GM19025 (cell line): Measurements from ENCODE around the gene STK11IP.

ENCODE experiments used
- ATAC-seq: cut with Tn5 transposase; IDR thresholded peaks from one replicate; pipeline ENCODE4 v1.9.1; 2021; ENCODE audit warnings: mild to moderate bottlenecking, low read depth, moderate library complexity; ENCODE audit not compliant: unreplicated experiment

Gene STK11IP

DNA sequence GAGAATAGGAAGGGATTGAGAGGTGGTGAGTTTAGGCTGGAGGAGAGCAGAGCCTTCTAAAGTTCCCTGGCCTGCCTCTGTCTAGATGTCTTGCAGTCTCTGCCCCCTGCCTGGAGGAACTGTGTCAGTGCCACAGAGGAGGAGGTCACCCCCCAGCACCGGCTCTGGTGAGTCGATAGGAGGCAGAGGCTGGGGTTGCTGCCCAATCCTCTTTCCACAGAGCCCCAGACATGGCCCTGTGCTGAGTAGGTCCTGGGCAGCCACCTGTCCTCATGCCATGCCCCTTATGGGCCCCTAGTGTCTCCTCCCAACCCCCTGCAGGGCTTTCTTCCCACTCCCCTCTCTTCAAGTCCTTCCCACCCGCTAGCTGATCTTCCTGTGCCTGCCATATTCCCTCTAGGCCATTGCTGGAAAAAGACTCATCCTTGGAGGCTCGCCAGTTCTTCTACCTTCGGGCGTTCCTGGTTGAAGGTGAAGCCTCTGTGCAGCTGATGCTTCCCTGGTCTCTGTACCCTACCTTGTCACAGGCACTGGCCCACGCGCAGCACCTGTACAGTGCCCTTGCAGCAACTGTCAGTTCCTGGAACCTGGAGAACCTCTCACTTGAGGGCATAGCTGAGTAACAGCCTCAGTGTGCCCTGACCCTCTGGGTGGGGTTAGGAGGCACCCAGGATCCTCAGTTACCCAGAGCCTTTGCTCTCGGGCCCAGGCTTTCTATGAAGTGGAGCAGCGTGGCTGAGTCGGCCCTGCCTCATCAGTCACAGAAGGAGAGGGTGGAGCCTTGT is 16.6 kb downstream of the STK11IP start:
- ATAC-seq, result no peak

DNA sequence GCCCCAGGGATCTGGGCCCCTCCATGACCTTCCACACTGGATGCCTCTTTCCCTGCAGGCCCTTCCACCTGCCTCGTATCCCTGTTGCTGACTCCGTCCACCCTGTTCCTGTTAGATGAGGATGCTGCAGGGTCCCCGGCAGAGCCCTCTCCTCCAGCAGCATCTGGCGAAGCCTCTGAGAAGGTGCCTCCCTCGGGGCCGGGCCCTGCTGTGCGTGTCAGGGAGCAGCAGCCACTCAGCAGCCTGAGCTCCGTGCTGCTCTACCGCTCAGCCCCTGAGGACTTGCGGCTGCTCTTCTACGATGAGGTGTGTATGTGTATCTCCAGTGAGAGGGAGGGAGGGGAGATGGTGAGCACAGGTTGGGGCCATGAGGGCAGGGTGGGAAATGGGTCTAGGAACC is 17.4 kb downstream of the STK11IP start:
- no peak for ATAC-seq

DNA sequence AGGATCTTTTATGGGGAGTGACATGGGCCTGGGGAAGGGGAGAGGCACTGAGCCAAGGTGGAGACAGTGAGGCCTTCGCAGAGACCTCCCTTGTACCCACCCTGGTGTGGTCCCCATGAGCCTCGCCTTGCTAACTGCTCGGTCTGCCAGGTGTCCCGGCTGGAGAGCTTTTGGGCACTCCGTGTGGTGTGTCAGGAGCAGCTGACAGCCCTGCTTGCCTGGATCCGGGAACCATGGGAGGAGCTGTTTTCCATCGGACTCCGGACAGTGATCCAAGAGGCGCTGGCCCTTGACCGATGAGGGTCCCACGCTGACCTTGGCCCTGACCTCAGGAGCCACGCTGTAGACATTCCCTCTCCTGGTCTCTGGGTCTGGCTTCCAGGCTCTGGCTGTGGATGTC is 18.2 kb downstream of the STK11IP start:
- ATAC-seq, result no peak

DNA sequence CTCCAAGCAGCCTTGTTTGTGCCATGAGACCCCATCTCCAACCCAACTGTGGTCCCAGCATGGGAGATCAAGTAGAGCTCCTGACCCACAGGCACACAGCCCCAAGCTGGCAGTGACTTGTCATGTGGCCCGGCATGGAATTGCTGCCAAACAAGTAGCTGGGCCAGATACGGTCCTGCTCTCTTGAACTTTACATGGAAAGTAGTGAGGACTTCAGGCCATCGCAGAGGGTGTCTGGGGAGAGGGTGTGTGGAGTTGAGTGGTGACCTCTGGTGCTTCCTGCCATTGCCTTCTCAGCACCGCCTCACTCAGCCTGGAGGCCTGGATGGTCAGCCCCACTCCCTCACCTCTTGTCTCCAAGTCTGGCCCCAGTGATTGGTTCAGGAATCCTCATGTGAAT is 18.9 kb downstream of the STK11IP start:
- ATAC-seq, result no peak

DNA sequence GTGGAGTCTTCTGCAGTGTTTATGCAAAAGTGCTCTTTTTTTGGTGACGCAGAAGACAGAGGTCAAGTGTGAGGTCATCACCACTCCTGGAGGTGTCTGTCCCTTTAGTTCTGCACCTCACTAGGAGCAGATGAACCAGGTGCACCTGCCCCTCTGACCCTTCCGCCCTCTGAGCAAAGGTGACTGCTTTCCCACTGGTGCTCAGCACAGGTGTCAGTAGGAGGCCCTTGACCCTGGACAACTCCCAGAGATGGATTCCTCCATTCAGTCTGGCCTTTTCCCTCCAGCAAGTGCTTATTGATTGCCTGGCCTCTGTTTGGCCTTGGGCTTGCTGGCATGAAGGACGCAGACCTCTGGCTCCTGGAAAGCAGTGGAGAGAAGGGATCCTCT is 21.1 kb downstream of the STK11IP start:
- no peak for ATAC-seq

DNA sequence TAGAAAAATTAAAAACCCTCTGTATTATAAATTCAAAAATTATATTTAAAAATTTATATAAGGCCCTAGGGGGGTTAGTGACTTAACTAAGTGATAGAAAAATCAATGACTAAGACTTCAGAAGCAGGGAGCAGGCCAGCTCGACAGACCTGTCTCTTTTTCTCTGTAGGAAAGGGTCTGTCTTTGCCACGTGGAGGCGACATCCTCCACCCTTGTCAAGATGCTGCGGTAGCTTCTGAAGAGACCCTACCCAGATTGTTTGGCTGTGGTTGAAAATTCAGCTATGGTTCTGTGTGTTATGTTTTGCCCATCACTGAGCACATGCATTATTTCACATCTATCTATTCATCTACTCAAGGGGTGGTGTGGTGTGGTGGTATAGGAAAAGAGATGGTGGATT is 21.6 kb downstream of the STK11IP start:
- no peak for ATAC-seq

DNA sequence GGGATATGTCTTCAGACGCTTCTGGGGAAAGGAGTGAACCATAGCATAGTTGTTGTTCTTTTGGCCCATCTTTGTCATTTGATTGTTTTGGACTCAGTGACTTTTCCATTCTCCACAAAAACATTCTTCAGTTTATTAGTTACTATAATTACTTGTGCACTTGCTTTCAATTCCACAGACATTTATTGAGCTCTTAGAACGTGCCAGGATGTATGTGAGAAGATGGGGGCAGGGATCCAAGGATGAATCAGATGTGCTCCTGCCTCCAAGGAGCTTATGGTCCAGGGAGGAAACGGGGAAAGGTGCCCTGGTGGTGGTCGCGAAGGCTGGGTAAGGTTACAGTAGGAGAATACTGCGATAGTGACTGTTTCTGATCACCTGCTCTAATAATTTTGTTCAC is 22.9 kb downstream of the STK11IP start:
- no peak for ATAC-seq

DNA sequence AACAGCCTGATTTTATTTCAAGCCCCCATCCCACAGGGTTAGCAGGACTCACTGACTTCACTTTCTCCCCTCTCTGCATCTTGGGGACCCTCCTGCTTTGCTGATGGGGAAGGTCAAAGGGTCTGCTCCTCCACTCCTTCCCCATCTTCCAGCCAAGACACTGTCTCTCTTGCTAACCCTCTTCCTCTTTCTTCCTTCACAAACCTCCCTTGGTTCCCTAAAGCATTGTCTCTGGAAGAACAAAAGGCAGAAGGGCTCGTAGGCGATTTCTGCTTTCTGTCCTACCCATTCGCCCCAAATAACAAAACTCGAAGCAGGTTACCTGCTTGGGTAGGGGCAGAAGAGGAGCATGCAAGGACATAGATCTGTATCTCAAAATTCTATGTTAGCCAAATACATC is 24.3 kb downstream of the STK11IP start:
- ATAC-seq, result no peak

DNA sequence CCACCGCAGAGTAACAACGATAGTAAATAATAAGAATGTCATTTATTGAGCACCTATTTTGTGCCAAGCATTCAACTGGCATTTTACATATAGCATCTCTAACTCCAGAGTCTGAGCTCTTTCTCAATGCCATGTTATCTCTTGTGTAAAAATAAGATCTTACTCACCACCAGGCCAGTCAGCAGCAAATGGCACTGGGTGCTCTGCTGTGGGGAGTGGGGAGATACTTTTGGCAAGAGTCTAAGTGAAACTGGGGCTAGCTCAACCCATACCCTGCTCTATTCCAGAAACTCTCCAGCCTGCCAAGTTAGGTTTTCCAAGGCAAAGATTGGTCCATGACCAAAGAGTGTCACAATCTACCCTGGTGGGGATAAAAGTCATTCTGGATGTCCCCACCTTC is 24.8 kb downstream of the STK11IP start:
- ATAC-seq, result no peak

DNA sequence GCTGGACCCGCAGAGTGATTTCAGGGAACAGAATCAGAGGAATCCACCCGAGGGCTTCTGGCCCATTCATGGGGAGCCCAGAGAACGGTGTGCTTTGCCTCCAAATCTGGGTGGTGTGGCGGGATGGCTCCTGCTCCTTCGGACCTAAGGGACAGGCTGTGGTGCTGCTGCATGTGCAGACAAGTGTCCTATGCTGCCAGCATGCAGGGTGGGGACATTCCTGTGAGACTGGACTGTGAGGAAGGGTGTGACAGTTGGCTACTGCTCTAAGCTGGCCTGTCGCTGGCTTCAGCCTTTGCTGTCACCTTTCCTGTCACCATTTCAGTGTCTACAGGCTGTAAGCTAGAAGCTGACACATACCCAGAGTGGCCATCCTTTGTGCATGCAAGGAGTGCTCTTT is 26.9 kb downstream of the STK11IP start:
- ATAC-seq, result no peak

DNA sequence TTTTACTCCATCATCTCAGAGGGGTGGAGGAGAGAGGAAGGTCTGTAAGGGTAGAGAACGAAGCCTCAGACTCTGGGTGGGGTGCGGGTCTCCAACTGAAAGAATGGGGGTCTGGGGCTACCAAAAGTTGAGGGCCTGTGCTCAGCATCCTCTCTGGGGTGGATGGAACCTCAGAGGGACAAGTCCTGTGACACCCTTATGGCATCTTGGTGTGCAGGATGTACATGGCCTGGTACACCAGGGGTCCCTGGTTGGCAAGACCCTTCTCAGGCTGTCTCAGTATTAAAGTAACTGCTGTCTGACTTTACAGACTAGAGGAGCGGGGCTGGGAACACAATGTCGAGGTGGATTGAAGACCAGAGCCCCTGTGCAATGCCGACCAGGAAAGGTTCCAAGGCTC is 27.5 kb downstream of the STK11IP start:
- no peak for ATAC-seq

DNA sequence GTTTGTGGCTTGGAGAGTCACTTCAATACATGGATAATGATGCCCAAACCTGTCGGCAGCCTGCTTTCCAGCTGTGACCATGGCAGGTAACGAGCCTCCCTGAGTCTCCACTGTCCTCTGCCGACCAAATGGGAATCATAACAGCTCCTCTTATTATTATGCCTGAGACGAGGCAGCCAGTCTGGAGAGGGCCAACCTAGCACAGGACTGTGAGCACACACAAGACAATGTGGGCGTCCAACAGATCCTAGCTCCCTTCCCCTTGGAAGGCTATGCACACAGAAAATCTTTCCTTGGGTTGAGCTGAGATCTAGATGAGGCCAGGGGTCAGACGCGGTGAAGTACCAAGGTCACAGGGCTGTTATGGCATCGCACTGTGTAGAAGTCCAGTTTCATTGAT is 28.9 kb downstream of the STK11IP start:
- ATAC-seq, result no peak

DNA sequence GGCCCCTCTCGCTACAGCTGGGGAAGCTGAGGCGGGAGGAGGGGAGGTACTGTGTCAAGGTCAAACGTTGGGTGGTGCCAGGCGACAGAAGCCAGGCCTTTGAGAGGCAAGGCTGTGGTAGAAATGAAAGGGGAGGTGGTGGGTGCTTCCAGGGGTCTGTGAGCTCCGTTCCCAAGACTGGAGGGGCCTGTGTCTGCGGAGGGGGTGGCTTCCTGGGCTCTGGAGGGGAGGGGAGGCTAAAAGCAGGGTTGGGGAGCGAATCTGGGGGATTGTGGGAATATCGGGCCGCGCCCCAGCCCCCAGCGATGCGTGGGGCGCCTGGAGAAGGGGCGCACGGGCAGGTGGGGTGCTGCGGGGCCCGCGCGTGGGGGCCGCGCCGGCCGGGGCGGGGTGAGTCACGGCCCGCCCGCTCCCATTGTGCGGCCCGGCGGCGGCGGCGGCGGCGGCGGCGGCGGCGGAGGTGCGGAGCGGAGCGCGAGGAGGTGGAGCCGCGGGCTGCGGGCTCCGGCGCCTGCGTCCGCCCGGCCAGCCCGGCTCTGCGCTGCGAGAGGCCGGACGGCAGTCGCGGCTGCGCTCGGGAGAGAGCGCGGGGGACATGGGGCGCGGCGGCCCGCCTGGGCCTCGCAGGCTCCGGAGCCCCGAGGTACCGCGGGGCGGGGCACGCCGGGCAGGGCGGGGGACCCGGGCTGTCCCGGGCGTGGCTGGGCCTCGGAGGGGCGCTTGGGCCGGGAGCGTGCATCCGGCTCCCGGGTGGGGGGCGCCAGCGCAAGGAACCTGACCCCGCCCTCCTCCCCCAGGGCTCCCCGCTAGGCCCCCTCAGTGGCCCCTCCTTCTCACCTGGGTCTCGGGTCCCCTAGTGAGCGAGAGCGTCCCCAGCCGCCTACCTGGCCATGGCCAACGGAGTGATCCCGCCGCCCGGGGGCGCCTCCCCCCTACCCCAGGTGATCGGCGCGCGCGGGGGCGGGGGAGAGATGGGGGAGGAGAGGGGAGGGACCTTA is 29.7 kb downstream of the STK11IP start, which contains the start of gene SLC4A3:
TSS of gene SLC4A3 (plus strand) at position 528 of the 998 bp plus-strand sequence. CDS start at position 891, 363 bp downstream.
- ATAC-seq, result no peak

DNA sequence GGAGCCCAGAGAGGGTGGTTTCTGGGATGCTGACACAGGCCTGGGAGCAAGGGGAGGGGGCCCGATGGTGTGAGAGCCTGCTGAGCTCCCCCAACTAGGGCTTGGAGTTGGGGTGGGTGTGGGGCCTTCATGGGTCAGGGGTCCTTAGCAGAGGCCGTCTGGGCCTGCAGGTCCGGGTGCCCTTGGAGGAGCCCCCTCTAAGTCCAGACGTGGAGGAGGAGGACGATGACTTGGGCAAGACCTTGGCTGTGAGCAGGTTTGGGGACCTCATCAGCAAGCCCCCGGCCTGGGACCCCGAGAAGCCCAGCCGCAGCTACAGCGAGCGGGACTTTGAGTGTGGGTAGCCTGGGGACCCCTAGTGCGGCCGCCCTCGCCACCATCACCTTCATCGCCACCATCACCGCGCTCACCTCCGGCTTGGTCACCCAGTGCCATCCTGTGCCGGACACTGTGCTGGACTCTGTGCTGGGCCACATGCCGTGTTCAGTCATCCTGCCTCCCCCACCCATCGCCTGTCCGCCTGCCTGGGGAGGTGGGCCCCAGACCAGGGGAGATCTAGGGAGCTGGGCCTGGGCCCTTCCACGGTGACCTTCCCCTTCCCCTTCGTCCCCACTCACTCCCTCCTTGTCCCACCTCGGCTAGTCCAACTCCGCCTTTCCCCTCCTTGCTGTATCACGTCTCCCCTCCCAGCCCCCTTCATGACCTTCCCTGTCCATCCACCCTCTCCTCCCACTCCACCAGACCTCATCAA is 30.8 kb downstream of the STK11IP start:
- ATAC-seq, result no peak

DNA sequence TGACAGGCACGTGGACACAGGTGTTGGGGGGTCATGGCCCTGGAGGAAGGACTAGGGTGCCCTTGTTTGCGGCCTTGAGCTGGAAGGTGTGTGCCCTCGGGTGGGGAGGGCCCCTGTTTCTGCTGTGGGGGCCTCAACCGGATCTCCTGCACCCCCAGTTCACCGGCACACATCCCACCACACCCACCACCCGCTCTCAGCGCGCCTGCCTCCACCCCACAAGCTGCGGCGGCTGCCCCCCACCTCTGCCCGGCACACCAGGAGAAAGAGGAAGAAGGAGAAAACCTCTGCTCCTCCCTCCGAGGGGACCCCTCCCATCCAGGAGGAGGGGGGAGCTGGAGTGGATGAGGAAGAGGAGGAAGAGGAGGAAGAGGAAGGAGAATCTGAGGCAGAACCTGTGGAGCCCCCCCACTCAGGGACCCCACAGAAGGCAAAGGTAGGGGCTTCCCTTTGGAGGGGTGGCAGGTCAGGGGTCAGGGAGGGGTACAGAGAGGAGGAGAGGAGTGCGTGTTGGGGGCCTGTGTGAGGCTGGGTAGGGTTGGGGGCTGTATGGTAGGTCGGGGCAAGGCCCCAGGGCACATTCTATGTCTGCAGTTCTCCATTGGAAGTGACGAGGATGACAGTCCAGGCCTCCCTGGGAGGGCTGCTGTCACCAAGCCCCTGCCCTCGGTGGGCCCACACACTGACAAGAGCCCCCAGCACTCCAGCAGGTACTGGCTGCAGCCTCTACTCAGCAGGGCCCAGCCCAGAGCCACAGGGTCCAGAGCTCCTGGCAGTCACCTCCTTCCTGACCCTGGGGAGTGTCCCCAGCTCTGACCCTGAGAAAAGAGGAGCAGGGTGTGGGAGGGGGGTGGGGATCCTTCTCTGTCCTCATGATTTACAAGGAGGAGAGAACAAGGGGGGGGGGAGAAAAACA is 31.6 kb downstream of the STK11IP start:
- ATAC-seq, result no peak

DNA sequence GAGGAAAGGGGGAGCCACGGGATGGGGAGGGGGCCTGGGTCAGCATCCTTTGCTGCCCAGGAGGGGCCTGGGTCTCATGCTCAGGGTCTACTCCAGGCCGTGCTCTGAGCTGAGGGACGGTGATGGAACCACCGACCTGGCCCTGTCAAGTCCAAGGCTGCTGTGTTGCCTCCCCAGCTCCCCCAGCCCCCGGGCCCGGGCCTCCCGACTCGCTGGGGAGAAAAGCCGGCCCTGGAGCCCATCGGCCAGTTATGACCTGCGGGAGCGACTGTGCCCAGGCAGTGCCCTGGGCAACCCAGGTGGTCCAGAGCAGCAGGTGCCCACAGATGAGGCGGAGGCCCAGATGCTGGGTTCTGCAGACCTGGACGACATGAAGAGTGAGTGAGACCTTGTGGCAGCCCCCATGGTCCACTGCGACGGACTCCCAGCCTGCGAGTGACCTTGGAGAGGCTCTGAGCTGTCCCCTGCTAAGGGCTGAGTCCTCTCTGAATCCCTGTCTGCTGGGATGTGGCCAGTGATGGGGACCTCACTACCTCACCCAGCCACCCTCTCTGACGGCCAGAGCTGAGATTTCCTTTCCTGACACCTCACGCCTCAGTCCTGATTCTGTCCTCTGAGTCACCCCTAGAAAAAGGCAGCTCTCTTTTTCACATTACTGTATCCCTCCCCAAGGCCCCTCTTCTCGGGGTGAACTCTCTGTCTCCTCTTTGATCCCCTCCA is 32.5 kb downstream of the STK11IP start:
- no peak for ATAC-seq

DNA sequence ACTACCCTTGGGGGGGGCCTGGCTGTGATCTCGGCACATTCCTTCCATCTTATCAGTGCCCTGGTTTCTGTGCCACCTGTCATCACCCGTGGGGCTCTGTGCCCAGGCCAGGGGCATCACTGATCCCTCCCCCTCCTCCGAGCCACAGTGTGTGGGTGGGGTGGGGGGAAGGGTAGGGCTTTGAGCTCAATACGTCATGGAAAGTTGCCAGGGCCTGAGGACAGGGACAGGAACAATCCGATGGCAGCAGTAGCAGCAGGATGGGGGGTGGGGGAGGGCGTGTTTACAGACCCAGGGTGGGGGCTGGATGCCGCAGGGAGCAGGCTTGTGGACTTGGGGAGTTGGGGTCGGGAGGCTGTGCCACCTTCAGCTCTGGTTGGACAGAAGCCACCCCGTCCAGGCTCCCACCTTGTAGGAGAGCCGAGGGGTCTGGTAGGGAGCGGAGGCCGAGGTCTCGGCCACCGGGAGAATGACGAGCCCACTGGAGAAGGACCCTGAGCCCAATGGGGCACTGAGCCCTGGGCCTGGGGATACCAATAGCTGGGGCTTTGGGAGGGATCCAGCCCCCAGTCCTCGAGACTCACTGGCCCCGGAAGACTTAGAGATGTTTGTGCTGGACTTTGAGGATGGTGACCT is 33.2 kb downstream of the STK11IP start:
- no peak for ATAC-seq

DNA sequence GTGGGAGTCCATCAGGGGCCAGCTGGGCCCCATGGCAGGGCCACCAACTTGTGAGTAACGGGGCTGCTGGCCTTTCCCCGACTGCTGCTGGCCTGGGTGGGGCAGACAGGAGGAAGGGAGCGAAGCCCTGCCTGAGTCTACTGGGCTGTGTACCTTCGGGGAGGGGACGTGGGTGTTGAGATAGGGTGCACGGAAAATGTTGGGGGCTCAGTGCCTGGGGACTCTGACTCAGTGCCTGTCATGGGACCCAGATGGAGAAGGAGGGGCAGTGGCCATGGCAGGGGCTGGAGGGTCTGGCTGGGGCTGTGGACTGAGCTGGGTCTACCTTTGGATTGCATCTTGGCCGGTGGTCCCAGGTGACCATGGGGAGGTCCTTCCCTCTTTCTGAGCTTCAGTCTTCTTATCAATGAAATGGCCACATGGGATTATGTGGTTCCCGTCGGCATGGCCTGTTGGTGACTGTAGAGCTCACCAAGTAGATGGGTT is 33.8 kb downstream of the STK11IP start:
- no peak for ATAC-seq
